DOHH2 (cell line): ENCODE measurements around the gene PLEKHG4.

Experiments
- H3F3A ChIP-seq: fragments of 200-600 bp; sonication (generic), shearing (Covaris generic); 2 replicates; pipeline ENCODE4 v1.6.0; 2016; ENCODE audit warnings: antibody characterized with exemption, mild to moderate bottlenecking; ENCODE audit not compliant: control insufficient read depth, insufficient read depth
- H3K27ac ChIP-seq: fragments of 200-600 bp; sonication (generic); 2 replicates; pipeline ENCODE4 v1.5.1; 2014; ENCODE audit warnings: low read depth, mild to moderate bottlenecking, low read length, moderate library complexity
- H3K27me3 ChIP-seq: fragments of 200-600 bp; sonication (generic); 2 replicates; pipeline ENCODE4 v1.6.1; 2014; ENCODE audit warnings: mild to moderate bottlenecking, low read length, mixed read lengths; ENCODE audit not compliant: control insufficient read depth
- H3K36me3 ChIP-seq: fragments of 200-600 bp; sonication (generic); 2 replicates; pipeline ENCODE4 v1.6.1; 2014; ENCODE audit warnings: mild to moderate bottlenecking, low read length, moderate library complexity, mixed read lengths; ENCODE audit not compliant: control insufficient read depth
- H3K4me1 ChIP-seq: fragments of 200-600 bp; sonication (generic); 2 replicates; pipeline ENCODE4 v1.6.1; 2014; ENCODE audit warnings: mild to moderate bottlenecking, low read length, mixed read lengths; ENCODE audit not compliant: control insufficient read depth
- H3K4me2 ChIP-seq: fragments of 200-600 bp; sonication (generic); 2 replicates; pipeline ENCODE4 v1.6.0; 2014; ENCODE audit warnings: mild to moderate bottlenecking, low read length, moderate library complexity
- H3K4me3 ChIP-seq: fragments of 200-600 bp; sonication (generic); 2 replicates; pipeline ENCODE4 v1.5.1; 2014; ENCODE audit warnings: mild to moderate bottlenecking, low read length, mixed read lengths
- H3K79me2 ChIP-seq: fragments of 200-600 bp; sonication (generic); 2 replicates; pipeline ENCODE4 v1.6.1; 2014; ENCODE audit warnings: mild to moderate bottlenecking, low read length, mixed read lengths; ENCODE audit not compliant: control insufficient read depth
- H3K9me2 ChIP-seq: fragments of 200-600 bp; sonication (generic); replicated peaks from 2 replicates; pipeline ENCODE4 v1.6.1; 2014; ENCODE audit warnings: mild to moderate bottlenecking, low read length, mixed read lengths; ENCODE audit not compliant: control insufficient read depth
- H3K9me3 ChIP-seq: fragments of 200-600 bp; sonication (generic); 2 replicates; pipeline ENCODE4 v1.6.1; 2014; ENCODE audit warnings: antibody characterized with exemption, low read length, mixed read lengths; ENCODE audit not compliant: control insufficient read depth, insufficient read depth
- H4K20me1 ChIP-seq: fragments of 200-600 bp; sonication (generic); 2 replicates; pipeline ENCODE4 v1.6.0; 2014; ENCODE audit warnings: low read depth, mild to moderate bottlenecking, antibody characterized with exemption, low read length, moderate library complexity; ENCODE audit not compliant: control insufficient read depth, insufficient read depth
- EZH2phosphoT487 ChIP-seq: fragments of 200-600 bp; sonication (generic); IDR thresholded peaks from 2 replicates; pipeline ENCODE4 v1.6.1; 2017; ENCODE audit warnings: borderline replicate concordance, mild to moderate bottlenecking, antibody characterized with exemption, low read length, moderate library complexity, mixed read lengths
- TF ChIP-seq, protein P1 (sequence below): fragments of 200-600 bp; sonication (generic); IDR thresholded peaks from one replicate; pipeline ENCODE4 v1.5.1; 2014; ENCODE audit warnings: antibody characterized with exemption, mild to moderate bottlenecking, low read depth, low read length; ENCODE audit not compliant: poor library complexity, severe bottlenecking

Gene PLEKHG4

DNA sequence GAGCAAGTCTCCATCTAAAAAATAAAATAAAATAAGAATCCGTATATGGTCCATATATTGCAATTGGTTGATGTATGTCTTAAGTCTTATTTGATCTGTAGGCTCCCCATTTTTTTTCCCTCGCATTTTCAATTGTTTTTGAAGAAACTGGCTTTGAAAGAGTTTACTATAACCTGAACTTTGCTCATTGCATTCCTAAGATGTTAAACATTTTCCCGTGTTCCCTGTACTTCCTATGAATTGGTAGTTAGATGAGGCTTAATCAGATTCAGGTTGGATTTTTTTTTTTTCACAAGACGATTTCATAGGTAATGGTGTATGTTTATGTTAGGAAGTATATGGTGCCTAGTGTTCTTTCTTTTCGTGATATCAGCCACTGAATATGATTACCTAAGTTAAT, 50.6 kb downstream of the PLEKHG4 start:
- H3K9me2 ChIP-seq: no peaks in the 10 kb centered on the region
- no peaks in the 10 kb centered on the region for H3K79me2 ChIP-seq
- no peaks in the 10 kb centered on the region for H4K20me1 ChIP-seq

DNA sequence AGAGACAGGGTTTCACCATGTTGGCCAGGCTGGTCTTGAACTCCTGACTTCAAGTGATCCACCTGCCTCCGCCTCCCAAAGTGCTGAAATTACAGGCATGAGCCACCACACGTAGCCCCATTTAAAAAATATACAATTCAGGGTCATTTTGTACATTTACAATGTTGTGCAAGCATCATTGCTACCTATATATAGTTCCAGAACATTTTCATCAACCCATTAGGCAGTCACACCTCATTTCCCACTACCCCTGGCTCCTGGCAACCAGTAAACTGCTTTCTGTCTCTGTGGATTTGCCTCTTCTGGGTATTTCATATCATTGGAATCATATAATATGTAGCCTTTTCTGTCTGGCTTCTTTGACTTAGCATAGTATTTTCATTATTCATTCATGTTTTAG, 54.0 kb downstream of the PLEKHG4 start:
- Histone ChIP-seq H3K4me3 (no peak overlapping the region), H3K36me3 (no peaks in the 10 kb centered on the region), H3K9me2 (no peaks in the 10 kb centered on the region), H3K27me3 (peaks cover 6% of the 10 kb centered on the region; the same call in 1 of the 2 replicates), H3K4me1 (no peaks in the 10 kb centered on the region), H4K20me1 (no peaks in the 10 kb centered on the region), H3K79me2 (no peaks in the 10 kb centered on the region), H3K9me3 (no peaks in the 10 kb centered on the region), H3F3A (no peaks in the 10 kb centered on the region), H3K4me2 (no peak overlapping the region), H3K27ac (no peak overlapping the region)
- no peak for TF ChIP-seq EZH2phosphoT487
- TF ChIP-seq, protein P1, sequence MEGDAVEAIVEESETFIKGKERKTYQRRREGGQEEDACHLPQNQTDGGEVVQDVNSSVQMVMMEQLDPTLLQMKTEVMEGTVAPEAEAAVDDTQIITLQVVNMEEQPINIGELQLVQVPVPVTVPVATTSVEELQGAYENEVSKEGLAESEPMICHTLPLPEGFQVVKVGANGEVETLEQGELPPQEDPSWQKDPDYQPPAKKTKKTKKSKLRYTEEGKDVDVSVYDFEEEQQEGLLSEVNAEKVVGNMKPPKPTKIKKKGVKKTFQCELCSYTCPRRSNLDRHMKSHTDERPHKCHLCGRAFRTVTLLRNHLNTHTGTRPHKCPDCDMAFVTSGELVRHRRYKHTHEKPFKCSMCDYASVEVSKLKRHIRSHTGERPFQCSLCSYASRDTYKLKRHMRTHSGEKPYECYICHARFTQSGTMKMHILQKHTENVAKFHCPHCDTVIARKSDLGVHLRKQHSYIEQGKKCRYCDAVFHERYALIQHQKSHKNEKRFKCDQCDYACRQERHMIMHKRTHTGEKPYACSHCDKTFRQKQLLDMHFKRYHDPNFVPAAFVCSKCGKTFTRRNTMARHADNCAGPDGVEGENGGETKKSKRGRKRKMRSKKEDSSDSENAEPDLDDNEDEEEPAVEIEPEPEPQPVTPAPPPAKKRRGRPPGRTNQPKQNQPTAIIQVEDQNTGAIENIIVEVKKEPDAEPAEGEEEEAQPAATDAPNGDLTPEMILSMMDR: no peak

More for the DNA sequence above, 50.6 kb downstream of the PLEKHG4 start:
- Histone ChIP-seq H3K9me3 (no peaks in the 10 kb centered on the region), H3K4me3 (no peak overlapping the region), H3F3A (0 out of 2 replicates have a peak, but pooled peaks cover under 1% of the 10 kb centered on the region), H3K36me3 (no peaks in the 10 kb centered on the region), H3K4me1 (peaks cover under 1% of the 10 kb centered on the region), H3K4me2 (no peak overlapping the region), H3K27ac (no peak overlapping the region), H3K27me3 (peaks cover 2% of the 10 kb centered on the region; the same call in 1 of the 2 replicates)
- TF ChIP-seq EZH2phosphoT487: no peak
- TF ChIP-seq, protein P1: no peak

DNA sequence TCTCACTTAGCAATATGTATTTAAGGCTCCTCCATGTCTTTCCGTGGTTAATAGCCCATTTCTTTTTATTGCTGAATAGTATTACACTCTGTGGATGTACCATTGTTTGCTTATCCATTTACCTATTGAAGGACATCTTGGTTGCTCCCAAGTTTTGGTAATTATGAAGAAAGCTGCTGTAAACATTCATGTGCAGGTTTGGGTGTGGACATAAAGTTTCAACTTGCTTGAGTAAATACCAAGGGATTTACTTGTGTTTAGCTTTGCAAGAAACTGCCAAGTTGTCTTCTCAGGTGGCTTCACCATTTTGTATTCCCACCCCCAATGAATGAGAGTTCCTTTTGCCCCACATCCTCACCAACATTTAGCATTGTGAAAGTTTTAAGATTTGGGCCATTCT, 56.8 kb downstream of the PLEKHG4 start:
- no peak overlapping the region for H3K27ac ChIP-seq
- H3K79me2 ChIP-seq: no peaks in the 10 kb centered on the region
- no peaks in the 10 kb centered on the region for H3K9me3 ChIP-seq
- no peaks in the 10 kb centered on the region for H4K20me1 ChIP-seq
- H3K4me3 ChIP-seq: no peak overlapping the region
- H3K4me1 ChIP-seq: no peaks in the 10 kb centered on the region
- H3K9me2 ChIP-seq: no peaks in the 10 kb centered on the region
- no peaks in the 10 kb centered on the region for H3K36me3 ChIP-seq
- TF ChIP-seq EZH2phosphoT487: no peak
- TF ChIP-seq, protein P1: no peak
- 0 out of 2 replicates have a peak, but pooled peaks cover 4% of the 10 kb centered on the region for H3K27me3 ChIP-seq
- H3K4me2 ChIP-seq: no peak overlapping the region
- H3F3A ChIP-seq: no peaks in the 10 kb centered on the region

DNA sequence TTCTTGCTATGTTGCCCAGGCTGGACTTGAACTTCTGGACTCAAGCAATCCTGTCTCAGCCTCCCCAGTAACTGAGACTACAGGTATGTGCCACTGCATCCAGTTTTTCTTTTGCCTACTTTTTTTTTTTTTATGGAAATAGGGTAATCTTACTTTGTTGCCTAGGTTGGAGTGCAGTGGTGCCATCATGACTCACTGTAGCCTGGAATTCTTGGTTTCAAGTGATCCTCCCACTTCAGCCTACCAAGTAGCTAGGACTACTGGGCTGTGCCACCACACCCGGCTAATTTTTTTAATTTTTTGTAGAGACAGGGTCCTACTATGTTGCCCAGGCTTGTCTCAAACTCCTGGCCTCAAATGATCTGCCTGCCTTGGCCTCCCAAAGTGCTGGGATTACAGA, 57.3 kb downstream of the PLEKHG4 start:
- Histone ChIP-seq H3K79me2 (no peaks in the 10 kb centered on the region), H3K4me3 (no peak overlapping the region), H3K36me3 (no peaks in the 10 kb centered on the region), H3F3A (no peaks in the 10 kb centered on the region), H3K9me2 (no peaks in the 10 kb centered on the region), H3K27me3 (0 out of 2 replicates have a peak, but pooled peaks cover 4% of the 10 kb centered on the region), H4K20me1 (no peaks in the 10 kb centered on the region), H3K4me2 (no peak overlapping the region), H3K4me1 (no peaks in the 10 kb centered on the region), H3K27ac (no peak overlapping the region), H3K9me3 (no peaks in the 10 kb centered on the region)
- TF ChIP-seq, protein P1: no peak
- no peak for TF ChIP-seq EZH2phosphoT487
